Prostate gland (tissue), 2 donors: ENCODE measurements around the gene METTL27.

Source experiments
- POLR2AphosphoS5 ChIP-seq: sonication (generic); formaldehyde crosslinking; IDR thresholded peaks from one replicate; pipeline ENCODE4 v1.6.1; 2017; ENCODE audit warnings: antibody characterized with exemption
- TF ChIP-seq, protein P1 (sequence below), 4 experiments: fragments of 200-600 bp in 2 of 4; fragments of 450-650 bp in 2 of 4; sonication (generic) in 2 of 4; IDR thresholded peaks; 1 replicate in 3 of 4; 2 replicates in 1 of 4; pipeline ENCODE4 v1.5.1; 2016 to 2019; ENCODE audit warnings: antibody characterized with exemption in 4 of 4, mild to moderate bottlenecking in 2 of 4, moderate library complexity in 2 of 4

DNA sequence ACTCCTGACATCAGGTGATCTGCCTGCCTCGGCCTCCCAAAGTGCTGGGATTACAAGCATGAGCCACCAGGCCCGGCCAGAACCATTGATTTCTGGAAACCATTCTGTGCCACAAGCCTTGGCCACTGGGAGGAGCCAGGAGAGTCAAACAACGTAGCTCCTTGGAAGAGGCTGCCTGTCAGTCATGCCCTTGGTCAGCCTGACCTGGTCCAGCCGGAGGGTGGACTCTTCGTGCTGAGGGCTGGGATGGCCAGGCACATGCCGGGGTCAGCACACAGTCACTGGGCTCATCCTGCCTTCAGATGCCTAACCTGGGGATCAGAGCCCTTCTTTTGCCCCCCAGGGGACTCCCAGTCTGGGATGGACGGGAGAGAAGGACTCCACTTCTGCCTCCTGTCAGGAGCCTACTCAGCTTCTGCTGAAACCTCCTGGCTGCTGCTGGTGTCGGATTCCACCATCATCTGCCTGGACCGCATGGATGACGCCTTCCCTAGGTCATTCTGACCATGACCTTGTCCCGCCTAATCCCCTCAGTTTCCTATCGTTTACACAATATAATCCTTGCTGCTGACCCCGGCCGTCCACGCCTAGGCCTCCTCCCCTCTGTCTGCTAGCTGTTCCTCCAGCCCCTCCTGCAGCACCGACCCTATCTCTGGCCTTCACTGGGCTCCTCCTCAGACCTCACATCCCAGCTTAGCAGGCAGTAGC is 49.0 kb upstream of the METTL27 start:
- TF ChIP-seq, protein P1, sequence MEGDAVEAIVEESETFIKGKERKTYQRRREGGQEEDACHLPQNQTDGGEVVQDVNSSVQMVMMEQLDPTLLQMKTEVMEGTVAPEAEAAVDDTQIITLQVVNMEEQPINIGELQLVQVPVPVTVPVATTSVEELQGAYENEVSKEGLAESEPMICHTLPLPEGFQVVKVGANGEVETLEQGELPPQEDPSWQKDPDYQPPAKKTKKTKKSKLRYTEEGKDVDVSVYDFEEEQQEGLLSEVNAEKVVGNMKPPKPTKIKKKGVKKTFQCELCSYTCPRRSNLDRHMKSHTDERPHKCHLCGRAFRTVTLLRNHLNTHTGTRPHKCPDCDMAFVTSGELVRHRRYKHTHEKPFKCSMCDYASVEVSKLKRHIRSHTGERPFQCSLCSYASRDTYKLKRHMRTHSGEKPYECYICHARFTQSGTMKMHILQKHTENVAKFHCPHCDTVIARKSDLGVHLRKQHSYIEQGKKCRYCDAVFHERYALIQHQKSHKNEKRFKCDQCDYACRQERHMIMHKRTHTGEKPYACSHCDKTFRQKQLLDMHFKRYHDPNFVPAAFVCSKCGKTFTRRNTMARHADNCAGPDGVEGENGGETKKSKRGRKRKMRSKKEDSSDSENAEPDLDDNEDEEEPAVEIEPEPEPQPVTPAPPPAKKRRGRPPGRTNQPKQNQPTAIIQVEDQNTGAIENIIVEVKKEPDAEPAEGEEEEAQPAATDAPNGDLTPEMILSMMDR (IDR thresholded peaks at IDR 0.05): no peak
- TF ChIP-seq POLR2AphosphoS5: no peak
